ENCODE data around the gene BCL2A1.

The BCL2A1 gene

DNA sequence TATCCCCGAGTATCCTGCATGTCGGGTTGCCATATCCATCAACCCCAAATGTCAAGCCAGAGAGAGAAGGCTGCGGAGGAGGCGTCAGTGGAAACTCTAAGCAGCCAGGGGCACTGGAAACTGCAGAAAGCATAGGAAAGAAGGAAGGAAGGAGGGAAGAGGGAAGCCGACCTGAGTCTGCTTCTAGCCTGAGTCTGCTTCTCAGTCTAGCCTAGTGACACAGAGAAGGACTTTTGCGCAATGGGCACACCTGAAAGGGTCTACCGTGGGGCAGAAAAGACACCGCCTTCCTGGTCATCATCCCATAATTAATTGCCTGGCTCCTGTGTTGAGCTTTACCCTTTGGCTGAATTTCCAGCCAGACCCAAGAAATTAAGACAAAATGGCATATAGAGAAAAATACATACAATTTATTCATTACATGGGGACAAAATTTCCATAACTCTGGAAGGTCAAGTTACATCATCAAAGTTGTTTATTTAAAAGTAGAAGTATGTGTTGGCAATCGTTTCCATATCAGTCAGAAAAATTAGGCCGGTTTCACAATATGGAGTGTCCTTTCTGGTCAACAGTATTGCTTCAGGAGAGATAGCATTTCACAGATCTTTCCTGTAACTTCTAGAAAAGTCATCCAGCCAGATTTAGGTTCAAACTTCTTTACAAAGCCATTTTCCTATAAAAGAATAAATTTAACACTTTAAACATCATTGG is 10.3 kb downstream of the BCL2A1 start:
- TF ChIP-seq, protein P1, sequence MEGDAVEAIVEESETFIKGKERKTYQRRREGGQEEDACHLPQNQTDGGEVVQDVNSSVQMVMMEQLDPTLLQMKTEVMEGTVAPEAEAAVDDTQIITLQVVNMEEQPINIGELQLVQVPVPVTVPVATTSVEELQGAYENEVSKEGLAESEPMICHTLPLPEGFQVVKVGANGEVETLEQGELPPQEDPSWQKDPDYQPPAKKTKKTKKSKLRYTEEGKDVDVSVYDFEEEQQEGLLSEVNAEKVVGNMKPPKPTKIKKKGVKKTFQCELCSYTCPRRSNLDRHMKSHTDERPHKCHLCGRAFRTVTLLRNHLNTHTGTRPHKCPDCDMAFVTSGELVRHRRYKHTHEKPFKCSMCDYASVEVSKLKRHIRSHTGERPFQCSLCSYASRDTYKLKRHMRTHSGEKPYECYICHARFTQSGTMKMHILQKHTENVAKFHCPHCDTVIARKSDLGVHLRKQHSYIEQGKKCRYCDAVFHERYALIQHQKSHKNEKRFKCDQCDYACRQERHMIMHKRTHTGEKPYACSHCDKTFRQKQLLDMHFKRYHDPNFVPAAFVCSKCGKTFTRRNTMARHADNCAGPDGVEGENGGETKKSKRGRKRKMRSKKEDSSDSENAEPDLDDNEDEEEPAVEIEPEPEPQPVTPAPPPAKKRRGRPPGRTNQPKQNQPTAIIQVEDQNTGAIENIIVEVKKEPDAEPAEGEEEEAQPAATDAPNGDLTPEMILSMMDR (IDR thresholded peaks at IDR 0.05; ENCODE audit: low read depth, low read length), result no peak
- DNase-seq, result no peak
- Histone ChIP-seq H3K27me3 (ENCODE audit: insufficient read depth, low read depth, severe bottlenecking) (no peaks in the 10 kb centered on the region), H3K27ac (no peak overlapping the region), H3K9me3 (ENCODE audit: severe bottlenecking) (no peaks in the 10 kb centered on the region), H3K36me3 (no peaks in the 10 kb centered on the region), H3K4me3 (ENCODE audit: low read depth, low read length) (no peak overlapping the region)

DNA sequence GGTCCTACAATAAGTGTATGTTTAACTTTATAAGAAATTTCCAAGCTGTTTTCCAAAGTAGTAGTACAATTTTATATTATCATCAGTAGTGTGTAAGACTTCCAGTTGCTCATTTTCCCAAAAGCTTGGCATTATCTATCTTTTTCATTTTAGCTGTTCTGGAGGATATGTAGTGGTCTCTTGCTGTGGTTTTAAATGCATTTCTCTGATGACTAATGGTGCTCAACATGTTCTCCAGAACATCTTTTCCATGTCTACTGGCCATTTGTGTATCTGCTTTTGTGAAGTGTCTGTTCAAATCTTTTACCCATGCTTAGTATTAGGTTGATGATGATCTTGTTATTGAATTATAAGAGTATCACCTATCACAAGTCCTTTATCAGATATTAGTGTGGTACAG is 13.3 kb downstream of the BCL2A1 start:
- Histone ChIP-seq H3K27ac (no peak overlapping the region), H3K27me3 (ENCODE audit: insufficient read depth, low read depth, severe bottlenecking) (no peaks in the 10 kb centered on the region), H3K9me3 (ENCODE audit: severe bottlenecking) (no peaks in the 10 kb centered on the region), H3K36me3 (no peaks in the 10 kb centered on the region), H3K4me3 (ENCODE audit: low read depth, low read length) (no peak overlapping the region)
- no peak for DNase-seq
- TF ChIP-seq, protein P1 (IDR thresholded peaks at IDR 0.05; ENCODE audit: low read depth, low read length), result no peak

DNA sequence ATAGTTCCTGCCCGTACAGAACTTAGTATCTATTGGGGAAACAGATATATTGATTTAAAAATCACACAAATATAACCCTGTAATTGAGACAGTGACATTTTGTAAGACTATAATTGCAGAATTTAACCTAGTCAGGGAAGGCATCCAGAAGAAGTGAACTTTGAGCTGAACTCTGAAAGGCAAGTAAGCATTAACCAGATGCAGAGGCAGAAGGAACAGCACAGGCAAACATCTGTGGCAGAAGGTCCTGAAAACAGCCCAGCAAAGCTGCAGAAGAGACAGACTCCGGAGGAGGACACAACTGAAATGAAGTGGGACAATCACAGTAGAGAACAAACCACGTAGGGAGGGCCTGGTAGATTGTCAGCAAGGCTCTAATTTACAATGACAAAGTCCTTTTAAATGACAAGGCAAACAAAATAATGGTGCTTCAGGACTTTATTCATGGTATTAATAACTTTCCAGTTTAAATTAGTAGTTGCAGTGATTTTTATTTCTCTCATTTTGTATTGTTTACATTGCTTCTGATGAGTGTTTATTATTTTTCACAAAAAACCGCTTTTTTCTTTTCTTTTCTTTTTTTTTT is 14.5 kb downstream of the BCL2A1 start:
- Histone ChIP-seq H3K36me3 (no peaks in the 10 kb centered on the region), H3K4me3 (ENCODE audit: low read depth, low read length) (no peak overlapping the region), H3K27ac (no peak overlapping the region), H3K9me3 (ENCODE audit: severe bottlenecking) (no peaks in the 10 kb centered on the region), H3K27me3 (ENCODE audit: insufficient read depth, low read depth, severe bottlenecking) (no peaks in the 10 kb centered on the region)
- TF ChIP-seq, protein P1 (IDR thresholded peaks at IDR 0.05; ENCODE audit: low read depth, low read length), result no peak
- DNase-seq, result no peak

DNA sequence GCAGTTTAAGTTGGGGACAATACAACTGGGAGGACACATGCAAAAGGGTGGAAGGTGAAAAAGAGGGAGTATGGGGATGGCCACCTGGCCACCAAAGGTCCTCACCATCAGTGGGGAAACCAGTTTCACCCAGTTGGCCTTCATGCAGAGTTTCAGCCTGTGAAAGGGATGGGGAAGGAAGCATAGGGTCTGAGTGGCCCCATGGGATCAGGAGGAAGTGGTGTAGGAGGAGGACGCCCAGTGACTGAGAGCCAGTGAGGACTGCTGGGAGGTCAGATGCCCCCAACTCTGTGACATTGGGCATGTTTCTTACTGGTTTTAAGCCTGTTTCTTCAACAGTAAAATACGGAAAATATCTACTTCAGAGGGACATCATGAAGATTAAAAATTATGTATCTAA is 16.3 kb downstream of the BCL2A1 start:
- Histone ChIP-seq H3K9me3 (ENCODE audit: severe bottlenecking) (no peaks in the 10 kb centered on the region), H3K36me3 (no peaks in the 10 kb centered on the region), H3K4me3 (ENCODE audit: low read depth, low read length) (no peak overlapping the region), H3K27ac (no peak overlapping the region), H3K27me3 (ENCODE audit: insufficient read depth, low read depth, severe bottlenecking) (no peaks in the 10 kb centered on the region)
- TF ChIP-seq, protein P1 (IDR thresholded peaks at IDR 0.05; ENCODE audit: low read depth, low read length), result no peak
- DNase-seq, result no peak

DNA sequence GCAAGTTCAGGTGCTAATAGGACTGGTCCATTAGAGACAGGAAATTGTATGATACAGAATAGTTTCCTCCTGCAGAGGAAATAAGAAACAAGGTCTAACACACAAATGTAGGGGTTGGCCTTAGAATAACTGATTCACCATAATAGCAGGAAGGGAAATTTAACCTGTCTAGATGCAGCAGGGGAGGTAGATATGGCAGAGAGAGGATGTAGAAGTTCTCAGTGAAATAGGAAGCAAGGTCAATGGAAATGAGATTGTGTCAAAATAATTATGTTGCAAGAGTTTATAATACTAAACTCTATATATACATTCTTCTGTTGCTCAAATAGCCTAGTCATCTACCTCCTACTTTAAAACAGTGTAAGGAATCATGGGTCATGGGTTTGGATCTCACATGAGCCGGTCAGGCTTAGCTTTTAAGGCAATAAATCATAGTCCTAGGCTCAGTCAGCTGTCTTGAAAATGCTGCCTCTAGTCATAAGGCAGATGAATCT is 17.0 kb downstream of the BCL2A1 start:
- Histone ChIP-seq H3K9me3 (ENCODE audit: severe bottlenecking) (no peaks in the 10 kb centered on the region), H3K27me3 (ENCODE audit: insufficient read depth, low read depth, severe bottlenecking) (no peaks in the 10 kb centered on the region), H3K4me3 (ENCODE audit: low read depth, low read length) (no peak overlapping the region), H3K27ac (no peak overlapping the region), H3K36me3 (no peaks in the 10 kb centered on the region)
- TF ChIP-seq, protein P1 (IDR thresholded peaks at IDR 0.05; ENCODE audit: low read depth, low read length), result no peak
- no peak for DNase-seq

Data from WERI-Rb-1 (cell line).